WTC11 (cell line): ENCODE data around the gene CCDC60. TPM values are rescaled to one million over a fixed set of nuclear protein-coding genes. Genes with fewer than 3 reads are reported as not detected.

Experiments
- ATAC-seq: fragments of 200-7000 bp; cut with Tn5 transposase; 2 replicates; pipeline ENCODE4 v1.10.0; 2021; ENCODE audit warnings: mild to moderate bottlenecking, moderate library complexity
- CTCF ChIA-PET: fragments of 300-600 bp; sonication (Branson Sonifier 250); formaldehyde crosslinking; loops from one replicate; lab custom pipeline; 2021; ENCODE audit warnings: antibody characterized with exemption; lab: Charles Lee
- POLR2A ChIA-PET: fragments of 350-600 bp; sonication (Branson Sonifier 250); formaldehyde crosslinking; loops from one replicate; lab custom pipeline; 2021; ENCODE audit warnings: antibody characterized with exemption; lab: Charles Lee
- DNase-seq: peaks from one replicate; pipeline ENCODE4 v3.0.0; 2021; ENCODE audit warnings: low spot score
- H3K27ac Mint-ChIP-seq: 2 replicates; pipeline ENCODE4 v1.8.0; 2021; ENCODE audit warnings: mixed read lengths
- H3K27me3 Mint-ChIP-seq: 2 replicates; pipeline ENCODE4 v1.8.0; 2021; ENCODE audit warnings: low read depth, mild to moderate bottlenecking, moderate library complexity, mixed read lengths
- H3K36me3 Mint-ChIP-seq: 2 replicates; pipeline ENCODE4 v1.8.0; 2021; ENCODE audit warnings: mixed read lengths
- H3K4me1 Mint-ChIP-seq: 2 replicates; pipeline ENCODE4 v1.8.0; 2022; ENCODE audit warnings: mixed read lengths
- H3K4me3 Mint-ChIP-seq: 2 replicates; pipeline ENCODE4 v1.8.0; 2021; ENCODE audit warnings: mild to moderate bottlenecking, moderate library complexity, mixed read lengths
- H3K9me3 Mint-ChIP-seq: 2 replicates; pipeline ENCODE4 v1.8.0; 2021; ENCODE audit warnings: mixed read lengths
- ATF1 ChIP-seq: sonication (generic); formaldehyde crosslinking; IDR thresholded peaks from 2 replicates; pipeline ENCODE4 v1.8.1; 2023; ENCODE audit warnings: mild to moderate bottlenecking, moderate library complexity, missing genetic modification reagents
- EMX1 ChIP-seq: fragments of 250-450 bp; sonication (Bioruptor Pico); IDR thresholded peaks from 2 replicates; pipeline ENCODE4 v1.8.0; 2021; ENCODE audit warnings: mild to moderate bottlenecking
- KAT7 ChIP-seq: sonication (generic); formaldehyde crosslinking; IDR thresholded peaks from 2 replicates; pipeline ENCODE4 v1.8.1; 2023; ENCODE audit warnings: missing genetic modification reagents, mild to moderate bottlenecking, borderline replicate concordance
- NR1H2 ChIP-seq: sonication (generic); formaldehyde crosslinking; IDR thresholded peaks from 2 replicates; pipeline ENCODE4 v1.9.0; 2021; ENCODE audit warnings: mild to moderate bottlenecking, moderate library complexity, missing genetic modification reagents
- PRRX2 ChIP-seq: fragments of 250-450 bp; sonication (Bioruptor Pico); IDR thresholded peaks from 2 replicates; pipeline ENCODE4 v1.8.0; 2021; ENCODE audit warnings: mild to moderate bottlenecking
- SMAD3 ChIP-seq: sonication (generic); formaldehyde crosslinking; IDR thresholded peaks from 2 replicates; pipeline ENCODE4 v1.8.0; 2022; ENCODE audit warnings: missing genetic modification reagents, mild to moderate bottlenecking, borderline replicate concordance
- SOX15 ChIP-seq: fragments of 250-450 bp; sonication (Bioruptor Pico); IDR thresholded peaks from 2 replicates; pipeline ENCODE4 v1.9.0; 2021; ENCODE audit warnings: mild to moderate bottlenecking
- TCF7 ChIP-seq: sonication (generic); formaldehyde crosslinking; IDR thresholded peaks from 2 replicates; pipeline ENCODE4 v1.8.0; 2022; ENCODE audit warnings: mild to moderate bottlenecking, low read depth, missing genetic modification reagents, moderate library complexity
- TP53 ChIP-seq: sonication (generic); formaldehyde crosslinking; IDR thresholded peaks from 2 replicates; pipeline ENCODE4 v1.8.1; 2023; ENCODE audit warnings: mild to moderate bottlenecking, missing genetic modification reagents
- ZNF263 ChIP-seq: sonication (generic); formaldehyde crosslinking; IDR thresholded peaks from 2 replicates; pipeline ENCODE4 v1.8.1; 2022; ENCODE audit warnings: low read depth, mild to moderate bottlenecking, moderate library complexity, missing genetic modification reagents
- ZNF396 ChIP-seq: fragments of 250-450 bp; sonication (Bioruptor Pico); IDR thresholded peaks from 2 replicates; pipeline ENCODE4 v1.8.0; 2021; ENCODE audit warnings: mild to moderate bottlenecking, moderate library complexity, borderline replicate concordance
- total RNA-seq: library from RNA; stranded (reverse); gene quantifications from 3 replicates; pipeline ENCODE4 v1.2.3, GENCODE V29; 2021
- TF ChIP-seq, protein P1 (sequence below): fragments of 250-450 bp; sonication (Bioruptor Pico); IDR thresholded peaks from 2 replicates; pipeline ENCODE4 v1.9.0; 2021; ENCODE audit warnings: moderate library complexity, mild to moderate bottlenecking, inconsistent platforms, borderline replicate concordance
- TF ChIP-seq, protein P2 (sequence below): fragments of 250-450 bp; sonication (Bioruptor Pico); IDR thresholded peaks from 2 replicates; pipeline ENCODE4 v2.1.2; 2022; ENCODE audit warnings: mild to moderate bottlenecking, moderate library complexity
- TF ChIP-seq, protein P3 (sequence below): sonication (generic); formaldehyde crosslinking; IDR thresholded peaks from 2 replicates; pipeline ENCODE4 v1.8.1; 2022; ENCODE audit warnings: low read depth, mild to moderate bottlenecking, moderate library complexity, missing genetic modification reagents, borderline replicate concordance
- TF ChIP-seq, protein P4 (sequence below): sonication (generic); formaldehyde crosslinking; IDR thresholded peaks from 2 replicates; pipeline ENCODE4 v1.8.1; 2023; ENCODE audit warnings: mild to moderate bottlenecking, missing genetic modification reagents, moderate library complexity
- TF ChIP-seq, protein P5 (sequence below): sonication (generic); formaldehyde crosslinking; IDR thresholded peaks from 2 replicates; pipeline ENCODE4 v1.8.0; 2023; ENCODE audit warnings: missing genetic modification reagents, mild to moderate bottlenecking, borderline replicate concordance
- TF ChIP-seq, protein P6 (sequence below): fragments of 250-450 bp; sonication (Bioruptor Pico); IDR thresholded peaks from 2 replicates; pipeline ENCODE4 v1.8.0; 2021; ENCODE audit warnings: mild to moderate bottlenecking
- TF ChIP-seq, protein P7 (sequence below): sonication (generic); formaldehyde crosslinking; IDR thresholded peaks from 2 replicates; pipeline ENCODE4 v1.8.0; 2022; ENCODE audit warnings: mild to moderate bottlenecking, missing genetic modification reagents
- TF ChIP-seq, protein P8 (sequence below): sonication (generic); formaldehyde crosslinking; IDR thresholded peaks from 2 replicates; pipeline ENCODE4 v1.8.0; 2022; ENCODE audit warnings: mild to moderate bottlenecking, missing genetic modification reagents
- TF ChIP-seq, protein P9 (sequence below): fragments of 250-450 bp; sonication (Bioruptor Pico); IDR thresholded peaks from 2 replicates; pipeline ENCODE4 v1.9.0; 2021; ENCODE audit warnings: mild to moderate bottlenecking

The CCDC60 gene
- total RNA-seq, 1 experiment from 2014 or later, result 1.1 TPM

DNA sequence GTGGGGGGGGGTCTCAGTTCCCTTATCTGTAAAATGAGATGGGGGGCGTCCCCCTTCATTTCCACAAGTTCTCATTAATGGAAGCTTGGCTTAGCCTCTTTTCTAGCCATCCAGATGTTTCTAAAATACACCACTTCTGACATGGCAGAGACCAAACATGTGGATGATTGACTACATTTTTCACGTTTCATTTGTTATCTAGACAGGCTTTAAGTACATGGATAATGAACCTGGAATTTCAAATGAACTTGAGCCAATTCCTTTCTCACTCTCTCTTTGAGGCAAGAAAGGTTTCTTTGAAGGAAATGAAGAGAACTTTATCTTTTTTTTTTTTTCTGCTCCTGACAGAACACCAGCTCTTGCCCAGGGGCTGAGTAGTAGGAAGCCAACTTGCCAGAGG lies 39.1 kb downstream of the CCDC60 start:
- Mint-ChIP-seq H3K9me3 (no peaks in the 10 kb centered on the region), H3K27ac (no peak overlapping the region), H3K27me3 (no peaks in the 10 kb centered on the region), H3K4me1 (peaks cover 23% of the 10 kb centered on the region), H3K4me3 (no peak overlapping the region), H3K36me3 (no peaks in the 10 kb centered on the region)
- ChIA-PET POLR2A (no interaction called here), CTCF (interaction anchor here (2.0 kb wide), 1 partner anchor 70 kb away, joined by 5 read pairs; no protein-coding TSS in a partner anchor)
- ATAC-seq (no peak), DNase-seq (no peak)
- TF ChIP-seq KAT7 (CRISPR knock-in tag) (no peak), ATF1 (CRISPR knock-in tag) (no peak)
- TF ChIP-seq, protein P1, sequence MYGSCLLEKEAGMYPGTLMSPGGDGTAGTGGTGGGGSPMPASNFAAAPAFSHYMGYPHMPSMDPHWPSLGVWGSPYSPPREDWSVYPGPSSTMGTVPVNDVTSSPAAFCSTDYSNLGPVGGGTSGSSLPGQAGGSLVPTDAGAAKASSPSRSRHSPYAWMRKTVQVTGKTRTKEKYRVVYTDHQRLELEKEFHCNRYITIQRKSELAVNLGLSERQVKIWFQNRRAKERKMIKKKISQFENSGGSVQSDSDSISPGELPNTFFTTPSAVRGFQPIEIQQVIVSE (CRISPR knock-in tag), result no peak
- TF ChIP-seq, protein P2, sequence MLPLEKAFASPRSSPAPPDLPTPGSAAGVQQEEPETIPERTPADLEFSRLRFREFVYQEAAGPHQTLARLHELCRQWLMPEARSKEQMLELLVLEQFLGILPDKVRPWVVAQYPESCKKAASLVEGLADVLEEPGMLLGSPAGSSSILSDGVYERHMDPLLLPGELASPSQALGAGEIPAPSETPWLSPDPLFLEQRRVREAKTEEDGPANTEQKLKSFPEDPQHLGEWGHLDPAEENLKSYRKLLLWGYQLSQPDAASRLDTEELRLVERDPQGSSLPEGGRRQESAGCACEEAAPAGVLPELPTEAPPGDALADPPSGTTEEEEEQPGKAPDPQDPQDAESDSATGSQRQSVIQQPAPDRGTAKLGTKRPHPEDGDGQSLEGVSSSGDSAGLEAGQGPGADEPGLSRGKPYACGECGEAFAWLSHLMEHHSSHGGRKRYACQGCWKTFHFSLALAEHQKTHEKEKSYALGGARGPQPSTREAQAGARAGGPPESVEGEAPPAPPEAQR, result no peak

DNA sequence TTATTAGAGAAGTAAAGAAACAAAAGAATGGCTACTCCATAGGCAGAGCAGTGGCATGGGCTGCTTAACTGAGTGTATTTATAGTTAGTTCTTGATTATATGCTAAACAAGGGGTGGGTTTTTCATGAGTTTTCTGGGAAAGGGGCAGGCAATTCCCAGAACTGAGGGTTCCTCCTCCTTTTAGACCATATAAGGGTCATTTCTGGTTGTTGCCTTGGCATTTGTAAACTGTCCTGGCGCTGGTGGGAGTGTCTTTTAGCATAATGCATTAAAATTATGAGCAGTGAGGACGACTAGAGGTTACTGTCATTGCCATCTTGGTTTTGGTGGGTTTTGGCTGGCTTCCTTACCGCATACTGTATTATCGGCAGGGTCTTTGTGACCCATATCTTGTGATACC lies 40.1 kb downstream of the CCDC60 start:
- no peak overlapping the region for H3K4me3 Mint-ChIP-seq
- peaks cover 9% of the 10 kb centered on the region for H3K9me3 Mint-ChIP-seq
- ChIA-PET CTCF (no interaction called here), POLR2A (no interaction called here)
- H3K27ac Mint-ChIP-seq, result no peak overlapping the region
- no peak for DNase-seq
- no peaks in the 10 kb centered on the region for H3K27me3 Mint-ChIP-seq
- TF ChIP-seq, protein P3, sequence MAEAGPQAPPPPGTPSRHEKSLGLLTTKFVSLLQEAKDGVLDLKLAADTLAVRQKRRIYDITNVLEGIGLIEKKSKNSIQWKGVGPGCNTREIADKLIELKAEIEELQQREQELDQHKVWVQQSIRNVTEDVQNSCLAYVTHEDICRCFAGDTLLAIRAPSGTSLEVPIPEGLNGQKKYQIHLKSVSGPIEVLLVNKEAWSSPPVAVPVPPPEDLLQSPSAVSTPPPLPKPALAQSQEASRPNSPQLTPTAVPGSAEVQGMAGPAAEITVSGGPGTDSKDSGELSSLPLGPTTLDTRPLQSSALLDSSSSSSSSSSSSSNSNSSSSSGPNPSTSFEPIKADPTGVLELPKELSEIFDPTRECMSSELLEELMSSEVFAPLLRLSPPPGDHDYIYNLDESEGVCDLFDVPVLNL (CRISPR knock-in tag), result no peak
- TF ChIP-seq, protein P4, sequence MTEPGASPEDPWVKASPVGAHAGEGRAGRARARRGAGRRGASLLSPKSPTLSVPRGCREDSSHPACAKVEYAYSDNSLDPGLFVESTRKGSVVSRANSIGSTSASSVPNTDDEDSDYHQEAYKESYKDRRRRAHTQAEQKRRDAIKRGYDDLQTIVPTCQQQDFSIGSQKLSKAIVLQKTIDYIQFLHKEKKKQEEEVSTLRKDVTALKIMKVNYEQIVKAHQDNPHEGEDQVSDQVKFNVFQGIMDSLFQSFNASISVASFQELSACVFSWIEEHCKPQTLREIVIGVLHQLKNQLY (CRISPR knock-in tag), result no peak
- TF ChIP-seq, protein P5, sequence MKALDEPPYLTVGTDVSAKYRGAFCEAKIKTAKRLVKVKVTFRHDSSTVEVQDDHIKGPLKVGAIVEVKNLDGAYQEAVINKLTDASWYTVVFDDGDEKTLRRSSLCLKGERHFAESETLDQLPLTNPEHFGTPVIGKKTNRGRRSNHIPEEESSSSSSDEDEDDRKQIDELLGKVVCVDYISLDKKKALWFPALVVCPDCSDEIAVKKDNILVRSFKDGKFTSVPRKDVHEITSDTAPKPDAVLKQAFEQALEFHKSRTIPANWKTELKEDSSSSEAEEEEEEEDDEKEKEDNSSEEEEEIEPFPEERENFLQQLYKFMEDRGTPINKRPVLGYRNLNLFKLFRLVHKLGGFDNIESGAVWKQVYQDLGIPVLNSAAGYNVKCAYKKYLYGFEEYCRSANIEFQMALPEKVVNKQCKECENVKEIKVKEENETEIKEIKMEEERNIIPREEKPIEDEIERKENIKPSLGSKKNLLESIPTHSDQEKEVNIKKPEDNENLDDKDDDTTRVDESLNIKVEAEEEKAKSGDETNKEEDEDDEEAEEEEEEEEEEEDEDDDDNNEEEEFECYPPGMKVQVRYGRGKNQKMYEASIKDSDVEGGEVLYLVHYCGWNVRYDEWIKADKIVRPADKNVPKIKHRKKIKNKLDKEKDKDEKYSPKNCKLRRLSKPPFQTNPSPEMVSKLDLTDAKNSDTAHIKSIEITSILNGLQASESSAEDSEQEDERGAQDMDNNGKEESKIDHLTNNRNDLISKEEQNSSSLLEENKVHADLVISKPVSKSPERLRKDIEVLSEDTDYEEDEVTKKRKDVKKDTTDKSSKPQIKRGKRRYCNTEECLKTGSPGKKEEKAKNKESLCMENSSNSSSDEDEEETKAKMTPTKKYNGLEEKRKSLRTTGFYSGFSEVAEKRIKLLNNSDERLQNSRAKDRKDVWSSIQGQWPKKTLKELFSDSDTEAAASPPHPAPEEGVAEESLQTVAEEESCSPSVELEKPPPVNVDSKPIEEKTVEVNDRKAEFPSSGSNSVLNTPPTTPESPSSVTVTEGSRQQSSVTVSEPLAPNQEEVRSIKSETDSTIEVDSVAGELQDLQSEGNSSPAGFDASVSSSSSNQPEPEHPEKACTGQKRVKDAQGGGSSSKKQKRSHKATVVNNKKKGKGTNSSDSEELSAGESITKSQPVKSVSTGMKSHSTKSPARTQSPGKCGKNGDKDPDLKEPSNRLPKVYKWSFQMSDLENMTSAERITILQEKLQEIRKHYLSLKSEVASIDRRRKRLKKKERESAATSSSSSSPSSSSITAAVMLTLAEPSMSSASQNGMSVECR (CRISPR knock-in tag), result no peak
- TF ChIP-seq TCF7, result no peak
- TF ChIP-seq, protein P6, sequence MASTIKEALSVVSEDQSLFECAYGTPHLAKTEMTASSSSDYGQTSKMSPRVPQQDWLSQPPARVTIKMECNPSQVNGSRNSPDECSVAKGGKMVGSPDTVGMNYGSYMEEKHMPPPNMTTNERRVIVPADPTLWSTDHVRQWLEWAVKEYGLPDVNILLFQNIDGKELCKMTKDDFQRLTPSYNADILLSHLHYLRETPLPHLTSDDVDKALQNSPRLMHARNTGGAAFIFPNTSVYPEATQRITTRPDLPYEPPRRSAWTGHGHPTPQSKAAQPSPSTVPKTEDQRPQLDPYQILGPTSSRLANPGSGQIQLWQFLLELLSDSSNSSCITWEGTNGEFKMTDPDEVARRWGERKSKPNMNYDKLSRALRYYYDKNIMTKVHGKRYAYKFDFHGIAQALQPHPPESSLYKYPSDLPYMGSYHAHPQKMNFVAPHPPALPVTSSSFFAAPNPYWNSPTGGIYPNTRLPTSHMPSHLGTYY (CRISPR knock-in tag), result no peak
- TF ChIP-seq TP53 (CRISPR knock-in tag), result no peak
- TF ChIP-seq, protein P7, sequence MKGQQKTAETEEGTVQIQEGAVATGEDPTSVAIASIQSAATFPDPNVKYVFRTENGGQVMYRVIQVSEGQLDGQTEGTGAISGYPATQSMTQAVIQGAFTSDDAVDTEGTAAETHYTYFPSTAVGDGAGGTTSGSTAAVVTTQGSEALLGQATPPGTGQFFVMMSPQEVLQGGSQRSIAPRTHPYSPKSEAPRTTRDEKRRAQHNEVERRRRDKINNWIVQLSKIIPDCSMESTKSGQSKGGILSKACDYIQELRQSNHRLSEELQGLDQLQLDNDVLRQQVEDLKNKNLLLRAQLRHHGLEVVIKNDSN (CRISPR knock-in tag), result no peak
- no peak for TF ChIP-seq EMX1
- no peak for TF ChIP-seq ZNF396
- no peak for TF ChIP-seq SOX15 (CRISPR knock-in tag)
- TF ChIP-seq NR1H2 (CRISPR knock-in tag), result no peak
- TF ChIP-seq, protein P8, sequence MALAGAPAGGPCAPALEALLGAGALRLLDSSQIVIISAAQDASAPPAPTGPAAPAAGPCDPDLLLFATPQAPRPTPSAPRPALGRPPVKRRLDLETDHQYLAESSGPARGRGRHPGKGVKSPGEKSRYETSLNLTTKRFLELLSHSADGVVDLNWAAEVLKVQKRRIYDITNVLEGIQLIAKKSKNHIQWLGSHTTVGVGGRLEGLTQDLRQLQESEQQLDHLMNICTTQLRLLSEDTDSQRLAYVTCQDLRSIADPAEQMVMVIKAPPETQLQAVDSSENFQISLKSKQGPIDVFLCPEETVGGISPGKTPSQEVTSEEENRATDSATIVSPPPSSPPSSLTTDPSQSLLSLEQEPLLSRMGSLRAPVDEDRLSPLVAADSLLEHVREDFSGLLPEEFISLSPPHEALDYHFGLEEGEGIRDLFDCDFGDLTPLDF (CRISPR knock-in tag), result no peak
- no peak for TF ChIP-seq PRRX2 (CRISPR knock-in tag)
- no peak for TF ChIP-seq ZNF263 (CRISPR knock-in tag)
- no peak for TF ChIP-seq SMAD3 (CRISPR knock-in tag)
- TF ChIP-seq, protein P9, sequence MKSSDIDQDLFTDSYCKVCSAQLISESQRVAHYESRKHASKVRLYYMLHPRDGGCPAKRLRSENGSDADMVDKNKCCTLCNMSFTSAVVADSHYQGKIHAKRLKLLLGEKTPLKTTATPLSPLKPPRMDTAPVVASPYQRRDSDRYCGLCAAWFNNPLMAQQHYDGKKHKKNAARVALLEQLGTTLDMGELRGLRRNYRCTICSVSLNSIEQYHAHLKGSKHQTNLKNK, result no peak
- no peak for ATAC-seq
- peaks cover 13% of the 10 kb centered on the region for H3K4me1 Mint-ChIP-seq
- H3K36me3 Mint-ChIP-seq, result no peaks in the 10 kb centered on the region
